Measurements from ENCODE around the gene WDFY2. TPM values are rescaled to one million over a fixed set of nuclear protein-coding genes. Genes with fewer than 3 reads are reported as not detected.
A peak's percentile ranks its signal among the peaks of the same experiment; 100 is the strongest.

Gene WDFY2
- total RNA-seq, 1 donor, result 11.9 TPM

DNA sequence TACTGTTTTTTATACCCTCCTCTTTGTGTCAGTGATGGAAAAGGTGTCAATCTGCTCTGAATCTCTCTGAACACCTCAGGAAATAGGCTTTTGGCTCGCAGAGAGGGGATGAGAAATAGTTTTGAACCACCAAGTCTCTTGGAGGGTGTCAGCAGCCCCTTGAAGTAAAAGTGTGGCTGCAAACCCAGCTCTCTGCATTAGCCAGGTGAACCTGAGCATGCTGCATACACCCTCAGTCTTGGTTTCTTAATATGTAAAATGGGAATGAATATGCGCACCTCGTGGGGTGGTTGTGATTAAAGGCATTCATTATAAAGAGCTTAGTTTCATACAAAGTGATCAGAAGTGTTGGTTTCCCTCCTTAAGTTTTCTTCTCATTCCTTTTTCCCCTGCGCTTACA lies 221.1 kb downstream of the WDFY2 start:
- peak; percentile 32 for DNase-seq (ENCODE audit: insufficient read length, low spot score, missing footprints)
- no peaks in the 10 kb centered on the region for H3K79me2 ChIP-seq (ENCODE audit: insufficient read depth, low read length)
- H3K4me3 ChIP-seq (ENCODE audit: insufficient read depth, low read length), result no peak overlapping the region
- no peak overlapping the region for H2AFZ ChIP-seq (ENCODE audit: low read length)
- no peaks in the 10 kb centered on the region for H4K20me1 ChIP-seq (ENCODE audit: insufficient read depth, low read length)
- no peaks in the 10 kb centered on the region for H3K9me3 ChIP-seq (ENCODE audit: low read depth, low read length)
- no peaks in the 10 kb centered on the region for H3K36me3 ChIP-seq (ENCODE audit: insufficient read depth, low read length)
- H3K4me2 ChIP-seq (ENCODE audit: insufficient read depth, low read length), result no peak overlapping the region
- no peak overlapping the region for H3K27ac ChIP-seq (ENCODE audit: low read depth, low read length)
- TF ChIP-seq, protein P1, sequence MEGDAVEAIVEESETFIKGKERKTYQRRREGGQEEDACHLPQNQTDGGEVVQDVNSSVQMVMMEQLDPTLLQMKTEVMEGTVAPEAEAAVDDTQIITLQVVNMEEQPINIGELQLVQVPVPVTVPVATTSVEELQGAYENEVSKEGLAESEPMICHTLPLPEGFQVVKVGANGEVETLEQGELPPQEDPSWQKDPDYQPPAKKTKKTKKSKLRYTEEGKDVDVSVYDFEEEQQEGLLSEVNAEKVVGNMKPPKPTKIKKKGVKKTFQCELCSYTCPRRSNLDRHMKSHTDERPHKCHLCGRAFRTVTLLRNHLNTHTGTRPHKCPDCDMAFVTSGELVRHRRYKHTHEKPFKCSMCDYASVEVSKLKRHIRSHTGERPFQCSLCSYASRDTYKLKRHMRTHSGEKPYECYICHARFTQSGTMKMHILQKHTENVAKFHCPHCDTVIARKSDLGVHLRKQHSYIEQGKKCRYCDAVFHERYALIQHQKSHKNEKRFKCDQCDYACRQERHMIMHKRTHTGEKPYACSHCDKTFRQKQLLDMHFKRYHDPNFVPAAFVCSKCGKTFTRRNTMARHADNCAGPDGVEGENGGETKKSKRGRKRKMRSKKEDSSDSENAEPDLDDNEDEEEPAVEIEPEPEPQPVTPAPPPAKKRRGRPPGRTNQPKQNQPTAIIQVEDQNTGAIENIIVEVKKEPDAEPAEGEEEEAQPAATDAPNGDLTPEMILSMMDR (IDR thresholded peaks at IDR 0.05; ENCODE audit: extremely low read depth, low read depth, low read length), result no peak
- H3K4me1 ChIP-seq (ENCODE audit: insufficient read depth, low read length), result peaks cover 25% of the 10 kb centered on the region
- peaks cover 2% of the 10 kb centered on the region for H3K27me3 ChIP-seq (ENCODE audit: insufficient read depth, low read length)

DNA sequence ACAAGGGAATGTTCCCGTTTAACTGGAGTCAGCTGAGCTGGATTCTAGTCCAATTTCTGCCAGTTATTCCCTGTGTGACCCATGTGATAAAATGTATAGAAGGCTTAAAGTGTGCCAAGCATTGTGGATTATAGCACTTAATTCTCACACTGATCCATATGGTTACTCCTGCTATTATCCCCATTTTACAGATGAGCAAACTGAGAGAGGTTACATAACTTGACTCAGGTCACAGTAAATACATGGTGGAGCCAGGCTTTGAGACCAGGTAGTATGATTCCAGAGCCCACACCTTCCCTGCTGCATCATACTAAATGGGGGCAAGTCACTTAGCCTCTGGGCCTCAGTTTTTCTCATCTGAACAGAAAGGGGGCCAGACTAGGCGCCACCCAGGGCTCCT lies 221.7 kb downstream of the WDFY2 start:
- no peak for DNase-seq (ENCODE audit: insufficient read length, low spot score, missing footprints)
- Histone ChIP-seq H3K79me2 (ENCODE audit: insufficient read depth, low read length) (no peaks in the 10 kb centered on the region), H3K9me3 (ENCODE audit: low read depth, low read length) (no peaks in the 10 kb centered on the region), H4K20me1 (ENCODE audit: insufficient read depth, low read length) (no peaks in the 10 kb centered on the region), H2AFZ (ENCODE audit: low read length) (no peak overlapping the region), H3K4me1 (ENCODE audit: insufficient read depth, low read length) (peaks cover 25% of the 10 kb centered on the region), H3K4me3 (ENCODE audit: insufficient read depth, low read length) (no peak overlapping the region), H3K27ac (ENCODE audit: low read depth, low read length) (no peak overlapping the region), H3K27me3 (ENCODE audit: insufficient read depth, low read length) (no peaks in the 10 kb centered on the region), H3K4me2 (ENCODE audit: insufficient read depth, low read length) (no peak overlapping the region), H3K36me3 (ENCODE audit: insufficient read depth, low read length) (no peaks in the 10 kb centered on the region)
- TF ChIP-seq, protein P1 (IDR thresholded peaks at IDR 0.05; ENCODE audit: extremely low read depth, low read depth, low read length), result no peak

DNA sequence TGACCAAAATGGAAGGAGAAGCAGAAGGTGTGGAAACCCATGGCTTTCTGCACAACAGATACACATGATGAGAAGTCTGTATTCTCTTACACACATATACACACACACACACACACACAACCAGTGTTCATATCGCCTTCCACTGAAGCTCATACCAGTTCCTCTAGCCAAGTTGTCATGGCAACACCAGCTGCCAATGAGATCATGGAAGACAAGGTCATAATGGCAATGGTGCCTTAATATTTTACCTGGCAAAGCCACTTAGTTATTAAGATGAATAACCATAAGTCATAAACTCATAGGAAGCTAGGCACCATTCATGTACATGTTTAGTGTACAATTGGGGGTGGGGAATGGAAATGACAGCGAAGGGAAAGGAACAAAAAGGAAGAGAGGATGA lies 222.3 kb downstream of the WDFY2 start:
- H3K9me3 ChIP-seq (ENCODE audit: low read depth, low read length), result no peaks in the 10 kb centered on the region
- H2AFZ ChIP-seq (ENCODE audit: low read length), result no peak overlapping the region
- H3K36me3 ChIP-seq (ENCODE audit: insufficient read depth, low read length), result no peaks in the 10 kb centered on the region
- DNase-seq (ENCODE audit: insufficient read length, low spot score, missing footprints), result peak; percentile 54
- no peak overlapping the region for H3K4me3 ChIP-seq (ENCODE audit: insufficient read depth, low read length)
- peaks cover 25% of the 10 kb centered on the region for H3K4me1 ChIP-seq (ENCODE audit: insufficient read depth, low read length)
- no peaks in the 10 kb centered on the region for H3K79me2 ChIP-seq (ENCODE audit: insufficient read depth, low read length)
- TF ChIP-seq, protein P1 (IDR thresholded peaks at IDR 0.05; ENCODE audit: extremely low read depth, low read depth, low read length), result no peak
- no peaks in the 10 kb centered on the region for H3K27me3 ChIP-seq (ENCODE audit: insufficient read depth, low read length)
- H3K4me2 ChIP-seq (ENCODE audit: insufficient read depth, low read length), result no peak overlapping the region
- no peaks in the 10 kb centered on the region for H4K20me1 ChIP-seq (ENCODE audit: insufficient read depth, low read length)
- no peak overlapping the region for H3K27ac ChIP-seq (ENCODE audit: low read depth, low read length)

DNA sequence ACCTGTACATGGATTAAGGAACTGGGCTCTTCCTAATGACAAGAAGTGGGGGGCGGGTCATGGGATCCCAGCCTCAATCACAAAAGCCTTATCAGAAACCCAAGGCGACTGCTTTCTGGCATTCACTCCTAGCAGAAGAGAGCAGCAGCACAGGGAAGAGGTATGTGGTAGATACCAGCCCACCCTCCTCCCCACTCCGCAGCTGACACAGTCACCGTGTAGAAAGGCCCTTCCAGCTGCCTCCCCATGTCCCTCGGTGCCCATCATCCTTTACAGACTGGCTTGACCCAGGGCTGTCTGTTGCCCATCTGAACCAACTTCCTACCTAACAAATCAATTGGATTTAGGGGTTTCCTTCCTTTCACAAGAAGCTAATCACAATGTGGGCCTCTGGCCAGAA lies 222.8 kb downstream of the WDFY2 start:
- H3K27ac ChIP-seq (ENCODE audit: low read depth, low read length), result no peak overlapping the region
- TF ChIP-seq, protein P1 (IDR thresholded peaks at IDR 0.05; ENCODE audit: extremely low read depth, low read depth, low read length), result no peak
- H2AFZ ChIP-seq (ENCODE audit: low read length), result no peak overlapping the region
- no peaks in the 10 kb centered on the region for H4K20me1 ChIP-seq (ENCODE audit: insufficient read depth, low read length)
- no peak overlapping the region for H3K4me2 ChIP-seq (ENCODE audit: insufficient read depth, low read length)
- no peaks in the 10 kb centered on the region for H3K9me3 ChIP-seq (ENCODE audit: low read depth, low read length)
- no peak for DNase-seq (ENCODE audit: insufficient read length, low spot score, missing footprints)
- no peaks in the 10 kb centered on the region for H3K79me2 ChIP-seq (ENCODE audit: insufficient read depth, low read length)
- H3K4me1 ChIP-seq (ENCODE audit: insufficient read depth, low read length), result peaks cover 21% of the 10 kb centered on the region
- no peaks in the 10 kb centered on the region for H3K36me3 ChIP-seq (ENCODE audit: insufficient read depth, low read length)
- no peak overlapping the region for H3K4me3 ChIP-seq (ENCODE audit: insufficient read depth, low read length)
- no peaks in the 10 kb centered on the region for H3K27me3 ChIP-seq (ENCODE audit: insufficient read depth, low read length)
